Measurements from ENCODE around the gene COP1.

Gene COP1

GRCh38 chr1:175935566-175936115 is 271.4 kb downstream of the COP1 start:
- Histone ChIP-seq H3K18ac (ENCODE audit: low read length) (no peak overlapping the region), H3K79me1 (ENCODE audit: low read depth, low read length) (peaks cover 4% of the 10 kb centered on the region), H2BK5ac (ENCODE audit: low read length) (no peak overlapping the region), H4K91ac (ENCODE audit: low read depth, low read length, poor library complexity) (no peak overlapping the region), H3K27ac (replicated peaks; ENCODE audit: low read length) (no peak overlapping the region), H3K36me3 (replicated peaks in 1 of 2; ENCODE audit: control insufficient read depth in 2 of 2, insufficient read depth in 2 of 2, low read length in 2 of 2) (peaks cover 4 to 30% of the 10 kb centered on the region in 2 donors), H2BK15ac (ENCODE audit: low read length) (no peak overlapping the region), H3K9me3 (replicated peaks in 1 of 2; ENCODE audit: control insufficient read depth in 2 of 2, insufficient read depth in 1 of 2, low read depth in 1 of 2, low read length in 2 of 2) (no peaks in the 10 kb centered on the region), H2AK5ac (ENCODE audit: low read depth, low read length) (no peak overlapping the region), H3K14ac (ENCODE audit: low read length) (no peak overlapping the region), H4K8ac (ENCODE audit: low read depth, low read length) (no peak overlapping the region), H3K23ac (ENCODE audit: low read depth, low read length, poor library complexity) (no peak overlapping the region), H2BK12ac (ENCODE audit: low read length) (no peak overlapping the region), H3K4me1 (ENCODE audit: control insufficient read depth in 2 of 2, insufficient read depth in 1 of 2, low read depth in 1 of 2, low read length in 2 of 2) (no peaks in the 10 kb centered on the region), H3K9ac (ENCODE audit: low read depth, low read length, poor library complexity) (no peak overlapping the region), H3K4me2 (ENCODE audit: insufficient read depth, low read length, poor library complexity, severe bottlenecking) (no peak overlapping the region), H2AFZ (ENCODE audit: low read length) (no peak overlapping the region), H2BK120ac (ENCODE audit: low read depth, low read length) (no peak overlapping the region), H3K4me3 (ENCODE audit: low read length in 2 of 2) (no peak overlapping the region), H3K27me3 (ENCODE audit: control insufficient read depth in 3 of 3, insufficient read depth in 3 of 3, low read depth in 1 of 3, low read length in 3 of 3) (no peaks in the 10 kb centered on the region), H3K4ac (ENCODE audit: low read length) (no peak overlapping the region)
- WGBS, 2 donors (ENCODE audit: extremely low coverage in 2 of 2, insufficient read length in 2 of 2, insufficient replicate concordance in 1 of 2): no CpG with 5 or more reads among the region's 3 CpGs
- DNase-seq (ENCODE audit: low spot score): no peak

- Histone ChIP-seq H2AK5ac (ENCODE audit: low read depth, low read length) (no peak overlapping the region), H3K9ac (ENCODE audit: low read depth, low read length, poor library complexity) (no peak overlapping the region)
- WGBS, 2 donors (ENCODE audit: extremely low coverage in 2 of 2, insufficient read length in 2 of 2, insufficient replicate concordance in 1 of 2): no CpG with 5 or more reads among the region's 3 CpGs
These were observed 271.9 kb downstream of the COP1 start for GRCh38 chr1:175935166-175935565.

GRCh38 chr1:175933801-175934200 is 273.3 kb downstream of the COP1 start:
- Histone ChIP-seq H2BK120ac (ENCODE audit: low read depth, low read length) (no peak overlapping the region), H4K8ac (ENCODE audit: low read depth, low read length) (no peak overlapping the region), H3K27ac (replicated peaks; ENCODE audit: low read length) (no peak overlapping the region), H3K14ac (ENCODE audit: low read length) (no peak overlapping the region), H3K79me1 (ENCODE audit: low read depth, low read length) (peaks cover 4% of the 10 kb centered on the region), H3K9ac (ENCODE audit: low read depth, low read length, poor library complexity) (no peak overlapping the region), H3K4me1 (ENCODE audit: control insufficient read depth in 2 of 2, insufficient read depth in 1 of 2, low read depth in 1 of 2, low read length in 2 of 2) (no peaks in the 10 kb centered on the region), H2AFZ (ENCODE audit: low read length) (no peak overlapping the region), H3K36me3 (replicated peaks in 1 of 2; ENCODE audit: control insufficient read depth in 2 of 2, insufficient read depth in 2 of 2, low read length in 2 of 2) (peaks cover 1 to 13% of the 10 kb centered on the region in 2 donors), H2AK5ac (ENCODE audit: low read depth, low read length) (no peak overlapping the region), H3K27me3 (ENCODE audit: control insufficient read depth in 3 of 3, insufficient read depth in 3 of 3, low read depth in 1 of 3, low read length in 3 of 3) (no peaks in the 10 kb centered on the region), H2BK15ac (ENCODE audit: low read length) (no peak overlapping the region), H3K4ac (ENCODE audit: low read length) (no peak overlapping the region), H3K4me2 (ENCODE audit: insufficient read depth, low read length, poor library complexity, severe bottlenecking) (no peak overlapping the region), H3K23ac (ENCODE audit: low read depth, low read length, poor library complexity) (no peak overlapping the region), H3K4me3 (ENCODE audit: low read length in 2 of 2) (no peak overlapping the region), H3K18ac (ENCODE audit: low read length) (no peak overlapping the region), H4K91ac (ENCODE audit: low read depth, low read length, poor library complexity) (no peak overlapping the region), H2BK12ac (ENCODE audit: low read length) (no peak overlapping the region), H2BK5ac (ENCODE audit: low read length) (no peak overlapping the region), H3K9me3 (replicated peaks in 1 of 2; ENCODE audit: control insufficient read depth in 2 of 2, insufficient read depth in 1 of 2, low read depth in 1 of 2, low read length in 2 of 2) (peaks cover 0 to 3% of the 10 kb centered on the region in 2 donors)
- DNase-seq (ENCODE audit: low spot score): no peak
- no CpG with 5 or more reads among the region's 3 CpGs for WGBS, 2 donors (ENCODE audit: extremely low coverage in 2 of 2, insufficient read length in 2 of 2, insufficient replicate concordance in 1 of 2)

More at GRCh38 chr1:175935166-175935565, 271.9 kb downstream of the COP1 start:
- H3K79me1 ChIP-seq (ENCODE audit: low read depth, low read length): peaks cover 4% of the 10 kb centered on the region
- no peak overlapping the region for H3K27ac ChIP-seq (replicated peaks; ENCODE audit: low read length)
- no peak overlapping the region for H2BK12ac ChIP-seq (ENCODE audit: low read length)
- H3K18ac ChIP-seq (ENCODE audit: low read length): no peak overlapping the region
- H3K36me3 ChIP-seq (replicated peaks in 1 of 2; ENCODE audit: control insufficient read depth in 2 of 2, insufficient read depth in 2 of 2, low read length in 2 of 2): peaks cover 4 to 25% of the 10 kb centered on the region in 2 donors
- no peaks in the 10 kb centered on the region for H3K9me3 ChIP-seq (replicated peaks in 1 of 2; ENCODE audit: control insufficient read depth in 2 of 2, insufficient read depth in 1 of 2, low read depth in 1 of 2, low read length in 2 of 2)
- DNase-seq (ENCODE audit: low spot score): no peak
- no peak overlapping the region for H2BK5ac ChIP-seq (ENCODE audit: low read length)
- no peak overlapping the region for H3K4me3 ChIP-seq (ENCODE audit: low read length in 2 of 2)
- no peak overlapping the region for H4K8ac ChIP-seq (ENCODE audit: low read depth, low read length)
- no peak overlapping the region for H3K14ac ChIP-seq (ENCODE audit: low read length)
- no peak overlapping the region for H3K23ac ChIP-seq (ENCODE audit: low read depth, low read length, poor library complexity)
- no peak overlapping the region for H3K4ac ChIP-seq (ENCODE audit: low read length)
- no peak overlapping the region for H2BK15ac ChIP-seq (ENCODE audit: low read length)
- no peak overlapping the region for H2AFZ ChIP-seq (ENCODE audit: low read length)
- no peaks in the 10 kb centered on the region for H3K27me3 ChIP-seq (ENCODE audit: control insufficient read depth in 3 of 3, insufficient read depth in 3 of 3, low read depth in 1 of 3, low read length in 3 of 3)
- H2BK120ac ChIP-seq (ENCODE audit: low read depth, low read length): no peak overlapping the region
- H3K4me1 ChIP-seq (ENCODE audit: control insufficient read depth in 2 of 2, insufficient read depth in 1 of 2, low read depth in 1 of 2, low read length in 2 of 2): no peaks in the 10 kb centered on the region
- no peak overlapping the region for H4K91ac ChIP-seq (ENCODE audit: low read depth, low read length, poor library complexity)
- no peak overlapping the region for H3K4me2 ChIP-seq (ENCODE audit: insufficient read depth, low read length, poor library complexity, severe bottlenecking)

GRCh38 chr1:175927944-175928343 is 279.1 kb downstream of the COP1 start:
- Histone ChIP-seq H3K14ac (ENCODE audit: low read length) (no peak overlapping the region), H4K8ac (ENCODE audit: low read depth, low read length) (no peak overlapping the region), H2BK15ac (ENCODE audit: low read length) (no peak overlapping the region), H2BK120ac (ENCODE audit: low read depth, low read length) (no peak overlapping the region), H3K79me1 (ENCODE audit: low read depth, low read length) (no peaks in the 10 kb centered on the region), H3K23ac (ENCODE audit: low read depth, low read length, poor library complexity) (no peak overlapping the region), H3K4ac (ENCODE audit: low read length) (no peak overlapping the region), H3K36me3 (replicated peaks in 1 of 2; ENCODE audit: control insufficient read depth in 2 of 2, insufficient read depth in 2 of 2, low read length in 2 of 2) (peaks cover 0 to 2% of the 10 kb centered on the region in 2 donors), H3K9ac (ENCODE audit: low read depth, low read length, poor library complexity) (no peak overlapping the region), H3K4me2 (ENCODE audit: insufficient read depth, low read length, poor library complexity, severe bottlenecking) (no peak overlapping the region), H3K4me1 (ENCODE audit: control insufficient read depth in 2 of 2, insufficient read depth in 1 of 2, low read depth in 1 of 2, low read length in 2 of 2) (no peaks in the 10 kb centered on the region), H3K27ac (replicated peaks; ENCODE audit: low read length) (no peak overlapping the region), H2AK5ac (ENCODE audit: low read depth, low read length) (no peak overlapping the region), H3K9me3 (replicated peaks in 1 of 2; ENCODE audit: control insufficient read depth in 2 of 2, insufficient read depth in 1 of 2, low read depth in 1 of 2, low read length in 2 of 2) (peaks cover 2 to 9% of the 10 kb centered on the region in 2 donors), H3K4me3 (ENCODE audit: low read length in 2 of 2) (no peak overlapping the region), H3K27me3 (ENCODE audit: control insufficient read depth in 3 of 3, insufficient read depth in 3 of 3, low read depth in 1 of 3, low read length in 3 of 3) (no peaks in the 10 kb centered on the region), H4K91ac (ENCODE audit: low read depth, low read length, poor library complexity) (no peak overlapping the region), H2BK5ac (ENCODE audit: low read length) (no peak overlapping the region), H3K18ac (ENCODE audit: low read length) (no peak overlapping the region), H2BK12ac (ENCODE audit: low read length) (no peak overlapping the region), H2AFZ (ENCODE audit: low read length) (no peak overlapping the region)
- no CpG with 5 or more reads among the region's 1 CpG for WGBS, 2 donors (ENCODE audit: extremely low coverage in 2 of 2, insufficient read length in 2 of 2, insufficient replicate concordance in 1 of 2)
- no peak for DNase-seq (ENCODE audit: low spot score)

Data from neuronal stem cell (in vitro differentiated cells).